GM18951 (cell line): Measurements from ENCODE around the gene ANKRD65.
"Not testable (repeated sequence)": the region's sequence is repeated elsewhere in the genome, so short reads cannot be mapped to it uniquely, and the experiment has no call there.

Experiments used
- POLR2A ChIP-seq: IDR thresholded peaks from 4 replicates; pipeline ENCODE4 v1.6.1; 2011; ENCODE audit warnings: mild to moderate bottlenecking; ENCODE audit not compliant: insufficient read length, insufficient read depth; ENCODE audit errors: extremely low read depth
- in situ Hi-C: fragments of 300-500 bp; cut with MboI; formaldehyde crosslinking; loops from one replicate; pipeline ENCODE4 v1.12.0; 2022; ENCODE audit warnings: low sequenced_read_pairs, mixed read lengths, inconsistent platforms; ENCODE audit not compliant: unreplicated experiment

Gene ANKRD65

DNA sequence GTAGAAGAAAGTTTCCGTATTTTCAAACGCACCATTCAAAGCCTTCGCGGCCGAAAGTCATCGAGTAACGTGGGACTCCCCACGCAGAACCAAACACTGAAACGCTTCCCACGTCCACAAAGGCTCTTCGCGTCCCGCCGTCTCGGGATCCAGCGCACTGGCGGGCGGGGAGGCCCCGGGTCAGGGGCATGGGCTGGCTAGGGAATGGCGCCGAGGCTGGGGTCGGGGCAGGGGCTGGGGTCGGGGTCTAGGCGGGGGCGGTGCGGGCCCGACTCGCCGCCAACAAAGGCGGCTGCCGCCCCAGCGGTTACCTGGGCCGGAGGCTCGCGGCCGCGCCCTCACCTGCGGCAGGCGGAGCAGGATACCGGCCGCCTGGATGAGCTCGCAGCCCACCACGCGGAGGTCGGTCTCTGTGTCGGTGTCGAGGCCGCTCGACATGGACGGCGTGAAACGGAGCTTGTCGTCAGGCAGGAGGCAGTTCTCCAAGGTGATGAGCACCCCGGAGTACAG is 22.3 kb downstream of the ANKRD65 start:
- in situ Hi-C loops = no loop called here
- no peak for TF ChIP-seq POLR2A

DNA sequence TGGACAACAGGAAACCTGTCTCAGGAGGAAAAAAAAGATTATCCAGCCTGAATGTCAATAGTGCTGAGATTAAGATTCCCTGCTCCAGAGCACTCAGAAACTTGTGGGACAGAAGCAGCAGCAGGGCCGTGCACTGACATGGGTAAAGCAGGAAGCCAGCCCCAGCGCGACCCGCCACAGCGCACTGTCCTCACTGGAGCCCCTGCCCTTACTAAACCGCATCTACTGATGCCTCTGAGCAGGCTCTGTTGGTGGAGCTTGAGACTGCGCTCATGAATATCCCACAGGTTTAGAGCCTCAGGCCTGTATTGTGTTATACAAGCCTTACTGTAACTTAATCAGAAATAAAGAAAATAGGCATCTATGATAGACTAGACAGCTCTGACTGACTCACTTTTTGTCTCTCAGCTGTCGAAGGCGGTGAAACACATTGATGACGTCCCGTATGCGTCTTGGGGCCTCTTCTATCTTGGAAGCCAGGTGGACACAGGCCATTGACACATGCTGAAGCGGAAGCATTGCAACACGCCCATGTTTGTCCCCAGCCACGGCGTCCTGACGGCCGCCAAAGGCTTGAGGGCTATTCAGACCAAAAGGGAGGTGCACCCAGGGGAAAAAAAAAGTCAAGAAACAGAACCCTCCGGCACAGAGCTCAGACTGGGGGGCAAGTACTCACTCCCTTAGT is 23.1 kb downstream of the ANKRD65 start:
- in situ Hi-C loops = no loop called here
- TF ChIP-seq POLR2A = no peak

DNA sequence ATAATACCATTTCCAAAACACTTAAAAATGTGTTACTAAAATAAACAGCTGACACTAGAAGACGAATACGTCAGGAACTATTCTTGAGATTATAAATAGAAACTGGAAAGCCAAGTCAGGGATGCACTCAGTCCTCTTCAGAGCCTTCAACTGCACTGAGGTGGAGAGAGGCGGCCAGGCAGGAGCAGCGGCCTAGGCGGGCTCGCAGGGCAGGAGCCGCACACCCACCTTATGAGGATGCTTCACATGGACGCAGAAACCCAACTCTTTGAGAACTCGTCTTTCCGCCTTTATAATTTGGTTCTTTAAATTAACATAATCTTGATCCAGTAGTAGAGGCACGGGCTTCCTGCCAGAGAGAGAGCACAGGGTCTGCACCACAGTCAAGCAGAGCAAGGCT is 25.9 kb downstream of the ANKRD65 start:
- no peak for TF ChIP-seq POLR2A
- in situ Hi-C loops = no loop called here

DNA sequence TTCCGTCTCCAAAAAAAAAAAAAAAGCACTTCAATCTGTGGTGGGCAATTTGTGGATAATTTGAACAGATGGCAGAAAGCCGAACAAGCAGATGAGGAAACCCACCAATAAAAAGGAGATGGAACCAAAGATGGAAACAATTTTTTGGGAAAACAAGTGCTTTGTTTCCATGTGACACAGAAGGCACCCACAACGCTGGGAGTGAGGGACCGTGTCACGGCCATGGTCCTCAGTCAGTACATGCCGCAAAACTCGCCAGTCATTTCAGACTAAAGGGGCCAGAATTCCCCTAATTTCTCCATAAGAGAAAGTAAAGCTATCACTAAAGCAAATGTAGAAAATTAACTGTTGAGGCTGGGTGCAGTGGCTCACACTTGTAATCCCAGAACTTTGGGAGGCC is 27.0 kb downstream of the ANKRD65 start:
- in situ Hi-C loops = no loop called here

DNA sequence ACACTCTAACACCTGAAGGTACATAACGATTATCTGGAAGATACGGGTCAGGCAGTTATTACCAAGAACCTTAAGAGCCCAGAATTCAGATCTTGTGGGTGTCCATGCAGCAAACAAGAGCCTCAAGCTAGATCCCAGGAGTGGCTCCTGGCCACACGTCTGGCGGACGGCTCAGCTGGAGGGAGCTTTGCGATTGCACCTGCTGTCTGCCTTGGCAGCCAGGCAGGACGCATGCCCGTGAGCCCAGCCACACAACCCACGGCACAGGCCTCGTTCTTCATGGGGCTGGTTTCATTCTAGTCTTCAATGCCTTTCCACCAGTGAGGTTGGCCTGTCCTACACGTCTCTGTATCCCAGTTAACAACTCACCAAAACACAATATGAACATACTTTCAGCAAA is 27.6 kb downstream of the ANKRD65 start:
- in situ Hi-C loops = no loop called here
- no peak for TF ChIP-seq POLR2A

More for the DNA sequence above, 27.0 kb downstream of the ANKRD65 start:
- no peak for TF ChIP-seq POLR2A

DNA sequence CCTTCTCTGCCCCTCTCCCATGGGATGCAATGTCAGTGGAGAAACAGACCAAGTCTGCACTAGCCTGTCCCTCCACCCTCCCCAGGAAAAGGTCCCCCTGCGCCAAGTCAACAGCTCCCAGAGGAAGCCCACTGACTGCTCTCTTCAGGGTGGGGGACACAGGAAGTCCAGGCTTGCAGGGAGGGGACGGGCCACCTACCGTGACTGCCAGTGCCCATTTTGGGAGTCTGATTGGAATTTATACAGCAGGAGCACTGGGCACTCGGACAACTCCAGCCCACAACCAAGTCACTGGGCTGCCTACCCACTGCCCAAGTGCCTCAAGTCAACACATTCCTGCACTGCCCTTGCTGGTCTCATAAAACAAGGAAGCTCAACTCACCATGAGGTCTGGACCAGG is 28.1 kb downstream of the ANKRD65 start:
- in situ Hi-C loops = no loop called here
- TF ChIP-seq POLR2A = no peak

DNA sequence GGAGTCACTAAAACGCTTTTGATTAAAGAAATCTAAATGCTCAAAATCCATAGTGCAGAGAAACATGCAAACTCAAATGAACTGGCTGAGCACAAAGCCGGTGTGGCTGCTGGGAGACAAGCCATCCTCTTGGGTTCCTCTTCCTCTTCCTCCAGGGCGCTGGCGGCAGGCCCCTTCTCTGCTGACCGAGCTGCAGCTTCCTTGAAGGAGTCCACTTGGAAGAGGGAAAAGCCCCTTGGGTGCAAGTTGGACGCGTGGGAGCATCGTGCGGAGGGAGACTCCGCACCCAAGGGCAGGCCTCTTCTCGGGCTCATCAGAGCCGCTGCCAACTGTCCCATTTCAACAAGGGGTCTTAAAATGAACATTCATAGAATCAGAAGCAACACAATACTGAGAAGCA is 29.9 kb downstream of the ANKRD65 start:
- no peak for TF ChIP-seq POLR2A
- in situ Hi-C loops = no loop called here

DNA sequence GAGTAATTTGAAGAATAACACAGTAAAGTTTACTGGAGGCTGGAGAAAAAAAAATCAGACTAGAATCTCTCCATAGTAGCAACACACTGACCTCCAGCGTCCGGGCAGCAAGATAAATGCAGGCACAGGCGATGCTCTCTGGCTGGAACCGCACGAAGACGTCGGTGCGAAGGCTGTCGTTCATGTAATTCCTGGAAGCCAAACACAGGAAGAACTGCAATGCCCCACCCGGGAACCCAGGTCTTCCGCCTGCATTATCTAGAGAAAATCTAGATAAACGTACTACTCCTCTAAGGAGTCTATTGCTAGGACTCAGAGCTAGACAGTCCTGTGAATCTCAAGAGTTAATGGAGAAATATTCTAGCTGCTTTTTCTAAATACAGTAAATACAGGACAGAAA is 30.4 kb downstream of the ANKRD65 start:
- TF ChIP-seq POLR2A = no peak
- in situ Hi-C loops = no loop called here

DNA sequence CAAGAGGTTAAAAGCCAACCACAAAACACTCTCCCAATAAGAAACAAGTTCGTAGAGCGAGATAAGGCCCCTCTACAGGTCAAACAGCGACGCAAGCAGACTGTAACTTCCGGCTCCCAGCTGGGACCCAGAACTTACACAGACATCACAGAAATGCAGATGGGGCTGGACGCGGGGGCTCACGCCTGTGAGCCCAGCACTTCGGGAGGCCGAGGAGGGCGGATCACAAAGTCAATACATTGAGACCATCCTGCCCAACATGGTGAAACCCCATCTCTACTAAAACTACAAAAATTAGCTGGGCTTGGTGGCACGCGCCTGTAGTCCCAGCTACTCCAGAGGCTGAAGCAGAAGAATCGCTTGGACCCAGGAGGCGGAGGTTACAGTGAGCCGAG is 33.0 kb downstream of the ANKRD65 start:
- in situ Hi-C loops = no loop called here
- TF ChIP-seq POLR2A = no peak

DNA sequence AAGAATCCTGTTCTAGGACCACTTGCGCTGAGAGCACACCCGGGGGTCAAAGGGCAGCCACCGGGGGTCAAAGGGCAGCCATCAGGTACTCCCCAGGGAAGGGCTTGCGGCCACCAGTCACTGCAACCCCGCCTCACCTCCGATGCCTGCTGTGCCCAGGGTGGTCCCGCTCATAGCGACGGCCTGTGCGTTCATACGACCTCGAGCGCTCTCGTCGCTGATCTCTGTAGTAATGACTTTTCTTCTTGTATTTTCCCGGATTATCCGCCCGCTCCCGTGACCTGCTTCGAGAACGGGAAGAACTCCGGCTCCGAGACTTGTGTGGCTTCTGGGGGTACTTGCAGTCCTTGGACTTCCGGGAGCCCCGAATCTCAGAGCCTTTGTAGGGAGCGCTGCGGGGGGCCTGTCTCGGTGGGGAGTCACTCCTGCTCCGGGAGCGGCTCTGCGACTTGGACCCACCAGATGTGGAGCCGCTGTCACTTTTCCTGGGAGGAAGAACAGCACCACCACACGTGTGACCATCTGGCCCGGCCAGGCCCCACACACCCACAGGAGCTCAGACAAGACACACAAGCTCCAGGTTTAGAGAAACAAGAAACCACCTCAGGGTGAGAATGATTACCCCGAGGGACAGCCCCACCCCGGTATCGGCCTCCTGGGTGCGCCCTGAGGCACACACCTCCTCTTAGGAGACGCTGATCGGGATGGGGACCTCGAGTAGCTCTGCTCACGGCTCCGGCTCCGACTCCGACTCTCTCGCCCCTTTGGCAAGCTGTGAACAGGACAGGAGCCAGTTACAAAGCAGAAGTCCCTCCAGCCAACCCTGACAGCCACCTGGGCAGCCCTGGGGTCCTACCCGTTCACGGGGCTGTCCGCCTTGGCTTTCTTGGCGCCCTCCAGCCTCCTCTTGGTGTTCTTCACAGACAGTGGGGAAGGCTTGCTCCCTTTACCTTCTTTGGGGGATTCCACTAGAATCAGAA is 33.7 kb downstream of the ANKRD65 start:
- in situ Hi-C loops = no loop called here
- no peak for TF ChIP-seq POLR2A

DNA sequence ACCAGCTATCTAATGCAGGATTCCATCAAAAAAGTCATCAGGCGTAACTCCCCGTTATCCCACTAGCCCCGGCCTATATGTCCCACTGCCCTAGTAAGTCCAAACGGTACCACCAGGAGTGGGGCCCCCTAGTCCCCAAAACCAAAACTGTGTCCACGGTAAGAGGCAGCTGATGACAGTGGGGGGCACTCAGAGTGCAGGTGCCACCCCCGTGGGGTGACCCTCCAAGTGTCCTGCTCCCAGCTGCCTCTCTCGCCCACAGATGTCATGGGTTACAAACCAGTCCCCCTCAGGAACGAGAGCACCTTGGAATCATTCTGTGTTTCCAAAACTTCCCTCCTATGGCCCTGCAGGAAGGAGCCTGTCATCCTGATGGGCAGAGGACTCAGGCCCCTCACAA is 35.1 kb downstream of the ANKRD65 start:
- in situ Hi-C loops = no loop called here
- no peak for TF ChIP-seq POLR2A

DNA sequence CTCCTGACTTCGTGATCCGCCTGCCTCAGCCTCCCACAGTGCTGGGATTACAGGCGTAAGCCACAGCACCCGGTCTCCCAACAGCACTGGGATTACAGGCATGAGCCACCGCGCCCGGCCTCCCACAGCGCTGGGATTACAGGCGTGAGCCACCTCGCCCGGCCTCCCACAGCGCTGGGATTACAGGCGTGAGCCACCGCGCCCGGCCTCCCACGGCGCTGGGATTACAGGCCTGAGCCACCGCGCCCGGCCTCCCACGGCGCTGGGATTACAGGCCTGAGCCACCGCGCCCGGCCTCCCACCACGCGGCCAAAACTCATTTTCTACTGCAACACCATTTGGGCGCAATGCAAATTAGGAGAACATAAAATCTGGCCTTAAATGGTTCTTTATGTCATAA is 35.7 kb downstream of the ANKRD65 start:
- in situ Hi-C loops = not testable (repeated sequence)

DNA sequence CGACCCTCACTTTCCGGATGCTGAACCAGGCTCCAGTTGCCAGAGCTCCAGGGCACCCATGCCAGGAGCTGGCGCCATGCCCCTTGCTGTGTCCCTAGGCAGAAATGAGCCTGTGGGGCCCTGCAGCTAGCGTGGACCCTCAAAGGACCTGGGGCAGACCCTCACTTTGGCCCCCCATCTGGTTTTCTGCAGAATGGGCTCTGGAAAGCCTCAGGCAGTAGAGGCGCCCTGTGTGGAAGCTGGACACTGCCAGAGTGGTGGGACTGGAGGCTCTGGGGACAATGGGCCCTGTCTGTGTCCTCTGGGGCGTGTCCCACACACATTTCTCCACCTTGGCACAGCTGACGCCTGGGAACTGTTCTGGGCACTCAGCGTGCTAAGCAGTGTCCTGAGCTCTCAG is 39.8 kb downstream of the ANKRD65 start:
- no peak for TF ChIP-seq POLR2A

DNA sequence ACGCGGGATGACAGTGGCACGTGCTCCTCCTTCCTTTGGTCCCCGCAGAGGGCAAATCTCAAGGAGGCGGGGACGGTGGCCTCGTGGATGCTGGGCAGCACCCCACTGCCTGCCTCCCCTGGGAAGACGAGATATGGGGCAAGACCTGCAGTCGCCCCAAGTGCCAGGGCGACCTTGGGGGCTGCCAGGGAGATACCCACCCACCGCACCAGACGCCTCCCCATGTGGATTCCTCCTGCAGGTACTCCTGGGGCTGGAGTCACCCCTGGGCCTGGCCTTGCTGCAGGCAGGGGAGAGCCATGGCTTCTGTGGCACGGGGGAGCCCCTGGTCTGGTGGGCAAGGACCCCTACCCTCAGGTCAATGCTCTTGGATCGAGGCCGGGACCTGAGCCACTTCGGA is 40.2 kb downstream of the ANKRD65 start:
- in situ Hi-C loops = no loop called here
- no peak for TF ChIP-seq POLR2A

More for the DNA sequence above, 39.8 kb downstream of the ANKRD65 start:
- in situ Hi-C loops = no loop called here
